Tibial nerve (tissue), 4 donors: ENCODE data around the gene NDFIP2. TPM values are rescaled to one million over a fixed set of nuclear protein-coding genes. Genes with fewer than 3 reads are reported as not detected.
A peak's percentile ranks its signal among the peaks of the same experiment; 100 is the strongest.
"Not testable (repeated sequence)": the region's sequence is repeated elsewhere in the genome, so short reads cannot be mapped to it uniquely, and the experiment has no call there.

Experiments used
- DNase-seq, 2 donors: peaks; one replicate each; pipeline ENCODE4 v3.0.0-alpha.2; 2019; ENCODE audit warnings: low spot score in 2 of 2
- H3K27ac ChIP-seq, 4 donors: fragments of 200-600 bp; sonication (generic) in 3 of 4; one replicate each; pipeline ENCODE4 v1.5.1; 2017 to 2019; ENCODE audit warnings: mild to moderate bottlenecking in 1 of 4
- H3K27me3 ChIP-seq, 2 donors: fragments of 200-600 bp; sonication (generic) in 1 of 2; one replicate each; pipeline versions ENCODE4 v1.5.1 to v1.6.0; 2017 to 2019
- H3K36me3 ChIP-seq, 3 donors: fragments of 200-600 bp; sonication (generic); one replicate each; pipeline ENCODE4 v1.5.1; 2018 to 2019
- H3K4me1 ChIP-seq, 4 donors: fragments of 200-600 bp; sonication (generic) in 3 of 4; one replicate each; pipeline ENCODE4 v1.5.1; 2017 to 2019
- H3K4me3 ChIP-seq, 4 donors: fragments of 200-600 bp; sonication (generic) in 3 of 4; one replicate each; pipeline ENCODE4 v1.5.1; 2017 to 2019; ENCODE audit warnings: mild to moderate bottlenecking in 1 of 4, moderate library complexity in 1 of 4
- H3K9me3 ChIP-seq, 4 donors: fragments of 200-600 bp; sonication (generic) in 3 of 4; one replicate each; pipeline ENCODE4 v1.5.1; 2017 to 2019
- CTCF ChIP-seq, 5 experiments: fragments of 200-600 bp in 3 of 5; fragments of 450-650 bp in 2 of 5; sonication (generic) in 3 of 5; IDR thresholded peaks; one replicate each; pipeline ENCODE4 v1.5.1; 2016 to 2019; ENCODE audit warnings: antibody characterized with exemption in 5 of 5, mild to moderate bottlenecking in 3 of 5, moderate library complexity in 2 of 5
- EP300 ChIP-seq, 2 donors: sonication (generic); formaldehyde crosslinking; IDR thresholded peaks; one replicate each; pipeline ENCODE4 v1.6.1; 2017; ENCODE audit warnings: antibody characterized with exemption in 2 of 2, mild to moderate bottlenecking in 1 of 2
- POLR2A ChIP-seq, 2 donors: fragments of 450-650 bp; IDR thresholded peaks; one replicate each; pipeline ENCODE4 v1.6.1; 2017; ENCODE audit warnings: antibody characterized with exemption in 2 of 2, mild to moderate bottlenecking in 2 of 2, moderate library complexity in 2 of 2
- WGBS, 2 donors: methylation state at CpG; one replicate each; pipeline ENCODE4 v1.1.5; 2018; 5-methylcytosine and 5-hydroxymethylcytosine counted together
- total RNA-seq, 4 donors: library from RNA; depleted of rRNA; stranded (reverse); fragments of >200 nt; gene quantifications; one replicate each; pipeline ENCODE4 v1.1.0, GENCODE V29; 2016

The NDFIP2 gene
- total RNA-seq, 4 donors from 2014 or later = 17.9 to 20.7 (median 19.0) TPM

GRCh38 chr13:79589603-79590393, 108.8 kb downstream of the NDFIP2 start:
- H3K27ac ChIP-seq = no peak overlapping the region
- DNase-seq = no peak

GRCh38 chr13:79590394-79590676, 109.4 kb downstream of the NDFIP2 start:
- no peak overlapping the region for H3K27ac ChIP-seq
- H3K4me3 ChIP-seq = no peak overlapping the region
- TF ChIP-seq POLR2A (IDR thresholded peaks at IDR 0.05) (no peak), EP300 (IDR thresholded peaks at IDR 0.05) (no peak), CTCF (IDR thresholded peaks at IDR 0.05) (no peak)
- H3K27me3 ChIP-seq = no peaks in the 10 kb centered on the region
- H3K36me3 ChIP-seq = no peaks in the 10 kb centered on the region
- DNase-seq = no peak
- H3K9me3 ChIP-seq = peaks cover 0 to 6% (median 0%) of the 10 kb centered on the region in 4 donors
- peaks cover 0 to 15% (median 0%) of the 10 kb centered on the region in 4 donors for H3K4me1 ChIP-seq

More at GRCh38 chr13:79589603-79590393, 108.8 kb downstream of the NDFIP2 start:
- 44 to 48% methylated on average over 7 of the region's 7 CpGs for WGBS, 2 donors
- Histone ChIP-seq H3K4me1 (peaks cover 0 to 15% (median 0%) of the 10 kb centered on the region in 4 donors), H3K27me3 (no peaks in the 10 kb centered on the region), H3K4me3 (peak overlapping the region in 1 of 4 donors; percentile 3), H3K9me3 (peaks cover 0 to 9% (median 1%) of the 10 kb centered on the region in 4 donors), H3K36me3 (no peaks in the 10 kb centered on the region)
- no peak for TF ChIP-seq CTCF (IDR thresholded peaks at IDR 0.05)
- no peak for TF ChIP-seq POLR2A (IDR thresholded peaks at IDR 0.05)
- TF ChIP-seq EP300 (IDR thresholded peaks at IDR 0.05) = no peak

GRCh38 chr13:79591493-79591892, 110.5 kb downstream of the NDFIP2 start:
- Histone ChIP-seq H3K36me3 (no peaks in the 10 kb centered on the region), H3K9me3 (peaks cover 0 to 6% (median 0%) of the 10 kb centered on the region in 4 donors), H3K4me3 (no peak overlapping the region), H3K27me3 (no peaks in the 10 kb centered on the region), H3K4me1 (peaks cover 0 to 15% (median 0%) of the 10 kb centered on the region in 4 donors), H3K27ac (no peak overlapping the region)
- TF ChIP-seq EP300 (IDR thresholded peaks at IDR 0.05) (no peak), POLR2A (IDR thresholded peaks at IDR 0.05) (no peak), CTCF (IDR thresholded peaks at IDR 0.05) (no peak)
- DNase-seq = no peak

- WGBS, 2 donors = 81 to 87% methylated on average over 2 of the region's 2 CpGs
- H3K4me1 ChIP-seq = peaks cover 0 to 15% (median 0%) of the 10 kb centered on the region in 4 donors
- H3K36me3 ChIP-seq = no peaks in the 10 kb centered on the region
- no peaks in the 10 kb centered on the region for H3K27me3 ChIP-seq
- TF ChIP-seq EP300 (IDR thresholded peaks at IDR 0.05) (no peak), POLR2A (IDR thresholded peaks at IDR 0.05) (no peak)
- peaks cover 0 to 4% (median 0%) of the 10 kb centered on the region in 4 donors for H3K9me3 ChIP-seq
- no peak overlapping the region for H3K27ac ChIP-seq
- no peak overlapping the region for H3K4me3 ChIP-seq
- DNase-seq = no peak
These were observed 112.2 kb downstream of the NDFIP2 start for GRCh38 chr13:79593121-79593520.

- no peaks in the 10 kb centered on the region for H3K27me3 ChIP-seq
- H3K4me3 ChIP-seq = no peak overlapping the region
- peaks cover 0 to 15% (median 0%) of the 10 kb centered on the region in 4 donors for H3K4me1 ChIP-seq
- WGBS, 2 donors = 55 to 59% methylated on average over 2 of the region's 2 CpGs
- no peak overlapping the region for H3K27ac ChIP-seq
- no peak for DNase-seq
- no peaks in the 10 kb centered on the region for H3K36me3 ChIP-seq
- TF ChIP-seq CTCF (IDR thresholded peaks at IDR 0.05) (no peak), POLR2A (IDR thresholded peaks at IDR 0.05) (no peak), EP300 (IDR thresholded peaks at IDR 0.05) (no peak)
- no peaks in the 10 kb centered on the region for H3K9me3 ChIP-seq
These were observed 112.8 kb downstream of the NDFIP2 start for GRCh38 chr13:79593641-79594275.

GRCh38 chr13:79600146-79600545, 119.2 kb downstream of the NDFIP2 start:
- H3K4me3 ChIP-seq, H3K9me3 ChIP-seq, H3K27me3 ChIP-seq, DNase-seq, H3K36me3 ChIP-seq, H3K27ac ChIP-seq, H3K4me1 ChIP-seq: not testable (repeated sequence)
- 97 to 98% methylated on average over 29 to 31 of the region's 33 CpGs for WGBS, 2 donors
